Lower leg skin (tissue), 3 donors: ENCODE measurements around the gene TMEM62.

Experiments
- CTCF ChIP-seq, 3 donors: fragments of 450-650 bp; IDR thresholded peaks; one replicate each; pipeline ENCODE4 v1.5.1; 2016; ENCODE audit warnings: antibody characterized with exemption in 3 of 3, mild to moderate bottlenecking in 3 of 3, moderate library complexity in 2 of 3
- POLR2A ChIP-seq, 2 donors: fragments of 450-650 bp; IDR thresholded peaks; one replicate each; pipeline ENCODE4 v1.6.1; 2016 to 2017; ENCODE audit warnings: antibody characterized with exemption in 2 of 2, mild to moderate bottlenecking in 1 of 2, moderate library complexity in 1 of 2

DNA sequence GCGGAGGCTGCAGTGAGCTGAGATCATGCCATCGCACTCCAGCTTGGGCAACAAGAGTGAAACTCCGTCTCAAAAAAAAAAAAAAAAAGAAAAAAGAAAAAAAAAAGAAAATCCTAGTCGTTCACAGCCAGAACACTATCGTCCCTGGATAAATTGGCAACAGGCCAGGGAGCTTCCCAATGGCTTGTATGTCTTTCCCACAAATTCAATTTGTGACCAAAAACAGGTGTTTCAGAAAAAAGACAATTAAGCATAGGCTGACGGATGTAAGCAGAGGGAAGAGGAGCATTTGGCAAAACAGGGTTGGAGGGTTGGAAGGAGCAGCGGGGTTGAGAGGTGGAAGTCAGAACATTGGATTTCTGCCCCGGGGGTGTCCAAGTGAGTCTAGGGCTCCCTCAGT is 78.9 kb downstream of the TMEM62 start:
- no peak for TF ChIP-seq POLR2A (IDR thresholded peaks at IDR 0.05)
- TF ChIP-seq CTCF (IDR thresholded peaks at IDR 0.05): no peak
